Tongue (tissue), 2 donors: Measurements from ENCODE around the gene DUSP12. TPM values are rescaled to one million over a fixed set of nuclear protein-coding genes. Genes with fewer than 3 reads are reported as not detected.
A peak's percentile ranks its signal among the peaks of the same experiment; 100 is the strongest.
"Not testable (repeated sequence)": the region's sequence is repeated elsewhere in the genome, so short reads cannot be mapped to it uniquely, and the experiment has no call there.

Experiments
- DNase-seq: peaks from one replicate; pipeline ENCODE4 v3.0.0-alpha.2; 2015
- total RNA-seq: library from RNA; depleted of rRNA; stranded (reverse); fragments of >200 nt; gene quantifications from one replicate; pipeline ENCODE4 v1.2.3, GENCODE V29; 2014

The DUSP12 gene, protein sequence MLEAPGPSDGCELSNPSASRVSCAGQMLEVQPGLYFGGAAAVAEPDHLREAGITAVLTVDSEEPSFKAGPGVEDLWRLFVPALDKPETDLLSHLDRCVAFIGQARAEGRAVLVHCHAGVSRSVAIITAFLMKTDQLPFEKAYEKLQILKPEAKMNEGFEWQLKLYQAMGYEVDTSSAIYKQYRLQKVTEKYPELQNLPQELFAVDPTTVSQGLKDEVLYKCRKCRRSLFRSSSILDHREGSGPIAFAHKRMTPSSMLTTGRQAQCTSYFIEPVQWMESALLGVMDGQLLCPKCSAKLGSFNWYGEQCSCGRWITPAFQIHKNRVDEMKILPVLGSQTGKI
- total RNA-seq, result 55.5 TPM

DNA sequence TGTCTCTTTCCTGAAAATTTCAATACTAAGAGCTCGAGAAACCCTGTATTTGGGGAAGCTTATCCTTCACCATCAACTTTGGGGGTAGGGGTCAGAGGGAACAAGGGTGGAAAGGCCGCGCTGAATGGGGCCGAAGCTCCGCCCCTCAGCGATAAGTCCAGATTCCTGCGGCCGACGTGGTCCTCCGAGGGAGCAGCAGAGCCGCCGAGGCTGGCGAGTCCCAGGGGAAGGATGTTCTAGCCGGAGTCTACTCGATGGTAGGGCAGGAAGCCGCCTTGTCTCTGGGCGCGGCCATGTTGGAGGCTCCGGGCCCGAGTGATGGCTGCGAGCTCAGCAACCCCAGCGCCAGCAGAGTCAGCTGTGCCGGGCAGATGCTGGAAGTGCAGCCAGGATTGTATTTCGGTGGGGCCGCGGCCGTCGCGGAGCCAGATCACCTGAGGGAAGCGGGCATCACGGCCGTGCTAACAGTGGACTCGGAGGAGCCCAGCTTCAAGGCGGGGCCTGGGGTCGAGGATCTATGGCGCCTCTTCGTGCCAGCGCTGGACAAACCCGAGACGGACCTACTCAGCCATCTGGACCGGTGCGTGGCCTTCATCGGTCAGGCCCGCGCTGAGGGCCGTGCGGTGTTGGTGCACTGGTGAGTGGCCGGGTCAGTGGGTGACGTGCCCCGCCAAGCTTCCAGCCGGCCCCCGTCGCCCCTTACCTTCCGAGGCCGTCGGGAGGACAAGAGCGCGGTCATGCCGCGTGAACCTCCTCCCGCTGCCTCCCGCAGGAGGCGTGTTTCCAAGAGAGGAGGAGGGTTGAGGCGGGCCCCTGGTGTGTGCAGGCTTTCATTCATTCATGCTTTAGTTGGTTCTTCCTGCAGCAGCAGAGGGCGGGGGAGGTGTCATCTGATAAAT lies at the start of gene DUSP12:
TSS of gene DUSP12 (plus strand) at position 278 of the 899 bp plus-strand sequence. CDS start at position 294, 16 bp downstream.
- DNase-seq, result peak; percentile 98

DNA sequence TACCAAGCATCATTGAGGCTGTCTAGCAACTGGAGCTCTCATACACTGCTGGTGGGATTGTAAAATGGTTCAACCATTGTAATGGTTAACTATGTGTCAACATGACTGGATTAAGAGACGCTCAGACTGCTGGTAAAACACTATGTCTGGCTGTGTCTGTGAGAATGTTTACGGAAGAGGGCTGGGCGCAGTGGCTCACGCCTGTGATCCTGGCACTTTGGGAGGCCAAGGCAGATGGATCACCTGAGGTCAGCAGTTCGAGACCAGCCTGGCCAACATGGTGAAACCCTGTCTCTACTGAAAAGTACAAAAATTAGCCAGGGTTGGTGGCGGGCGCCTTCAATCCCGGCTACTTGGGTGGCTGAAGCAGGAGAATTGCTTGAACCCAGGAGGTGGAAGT lies 47.3 kb upstream of the DUSP12 start:
- no peak for DNase-seq

DNA sequence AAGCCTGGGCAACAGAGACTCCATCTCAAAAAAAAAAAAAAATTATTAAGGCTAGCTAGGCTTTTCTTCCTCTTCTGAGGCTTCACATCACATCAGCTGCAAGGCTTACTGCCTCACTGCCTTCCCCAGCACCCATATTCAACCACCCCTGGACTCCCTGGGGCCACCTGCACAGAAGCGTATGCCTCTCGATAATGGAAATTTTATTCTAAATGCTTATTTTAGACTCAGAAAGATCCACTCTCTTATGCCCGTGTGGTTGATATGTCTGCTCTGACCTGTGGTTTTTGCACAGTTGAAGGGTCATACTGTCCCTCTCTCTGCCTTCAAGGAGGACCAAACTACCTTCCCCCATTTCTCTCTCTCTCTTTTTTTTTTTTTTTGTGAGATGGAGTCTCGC lies 44.0 kb upstream of the DUSP12 start:
- no peak for DNase-seq

DNA sequence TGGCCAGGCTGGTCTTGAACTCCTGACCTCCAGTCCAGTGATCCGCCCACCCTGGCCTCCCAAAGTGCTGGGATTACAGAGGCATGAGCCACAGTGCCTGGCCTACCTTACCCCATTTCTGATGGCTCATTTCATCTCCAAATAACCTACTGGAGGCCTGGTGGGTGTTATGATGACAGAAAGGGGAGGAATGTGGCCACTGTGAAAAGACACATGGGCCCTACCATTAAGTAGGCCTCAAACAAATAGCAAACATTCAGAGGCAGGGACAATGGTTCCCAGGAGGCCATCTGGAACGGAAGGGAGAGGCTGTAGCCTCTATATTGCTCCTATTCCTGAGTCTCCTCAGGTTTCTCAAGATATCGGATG lies 43.5 kb upstream of the DUSP12 start:
- no peak for DNase-seq

DNA sequence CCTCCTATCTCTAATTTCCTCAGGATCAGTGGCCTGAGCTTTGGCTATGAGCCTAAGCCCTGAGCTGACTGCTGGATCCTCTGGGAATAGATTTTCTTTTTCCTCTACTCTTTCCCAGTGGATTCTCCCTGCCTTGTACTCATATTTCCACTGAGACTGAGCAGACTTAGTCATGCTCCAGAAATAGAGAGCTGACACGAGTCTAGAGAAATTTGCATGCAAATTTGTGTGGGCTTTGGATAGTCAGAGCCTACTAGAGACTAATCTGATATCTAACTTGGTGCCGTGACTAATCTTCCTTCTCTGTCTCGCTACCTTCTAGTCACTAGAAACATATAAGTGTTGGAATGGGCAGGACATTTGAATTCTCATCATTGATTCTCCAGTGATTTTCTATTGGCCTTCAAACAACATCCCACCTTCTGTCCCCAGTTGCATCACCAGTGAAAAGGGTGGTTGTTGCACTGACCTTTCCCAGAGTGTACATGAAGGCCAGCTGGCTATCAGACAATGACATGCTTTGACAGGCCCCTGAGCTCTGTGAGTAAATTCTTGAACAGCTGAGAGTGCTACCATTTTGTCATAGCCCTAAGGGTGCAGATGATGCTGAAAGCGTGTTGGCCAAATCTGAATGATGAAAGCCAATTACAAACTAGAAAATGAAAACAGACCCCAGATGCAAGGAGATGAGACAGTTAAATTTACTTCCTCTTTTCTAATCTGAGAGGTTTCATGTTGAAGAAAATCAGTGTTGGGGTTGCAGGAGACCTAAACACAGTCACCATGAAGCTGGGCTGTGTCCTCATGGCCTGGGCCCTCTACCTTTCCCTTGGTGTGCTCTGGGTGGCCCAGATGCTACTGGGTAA lies 42.9 kb upstream of the DUSP12 start, which contains the start of gene FCRLA:
TSS of gene FCRLA (plus strand) at position 748 of the 866 bp plus-strand sequence. CDS start at position 784, 36 bp downstream.
- peak; percentile 68 for DNase-seq

DNA sequence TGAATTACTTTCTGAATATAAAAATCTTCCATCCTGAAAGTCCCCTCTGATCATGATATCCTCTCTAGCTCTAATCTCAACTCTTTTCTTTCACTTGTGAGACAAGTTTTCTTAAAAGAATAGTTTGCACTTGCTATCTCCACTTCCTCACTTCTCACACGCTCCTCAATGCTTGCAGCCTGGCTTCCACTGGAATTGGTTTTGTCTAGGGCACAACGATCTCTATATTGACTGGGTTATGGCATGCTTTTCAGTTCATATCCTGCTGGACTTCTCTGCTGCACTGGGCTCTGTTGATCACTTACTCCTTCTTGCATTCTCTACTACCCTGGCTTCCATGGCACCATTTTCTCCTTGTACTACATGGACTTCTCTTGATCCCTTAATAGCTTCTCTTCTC lies 42.1 kb upstream of the DUSP12 start:
- no peak for DNase-seq

DNA sequence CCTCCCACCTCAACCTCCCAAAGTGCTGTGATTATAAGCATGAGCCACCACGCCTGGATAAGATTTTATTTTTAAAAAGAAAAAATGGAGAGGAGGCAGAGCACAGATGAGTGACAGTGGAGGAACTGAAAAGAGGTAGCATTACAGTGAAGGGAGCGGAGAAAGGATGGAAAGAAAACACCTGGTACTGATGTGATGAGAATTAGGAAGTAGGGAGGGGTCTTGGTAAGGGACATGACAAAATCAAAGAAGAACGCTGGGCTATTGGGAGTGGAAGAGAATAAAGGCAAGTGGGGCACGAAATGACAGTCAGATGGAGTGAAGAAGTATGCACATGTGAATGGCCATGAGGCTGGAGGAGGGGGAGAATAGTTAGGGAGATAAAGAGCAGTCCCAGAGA lies 40.2 kb upstream of the DUSP12 start:
- no peak for DNase-seq

DNA sequence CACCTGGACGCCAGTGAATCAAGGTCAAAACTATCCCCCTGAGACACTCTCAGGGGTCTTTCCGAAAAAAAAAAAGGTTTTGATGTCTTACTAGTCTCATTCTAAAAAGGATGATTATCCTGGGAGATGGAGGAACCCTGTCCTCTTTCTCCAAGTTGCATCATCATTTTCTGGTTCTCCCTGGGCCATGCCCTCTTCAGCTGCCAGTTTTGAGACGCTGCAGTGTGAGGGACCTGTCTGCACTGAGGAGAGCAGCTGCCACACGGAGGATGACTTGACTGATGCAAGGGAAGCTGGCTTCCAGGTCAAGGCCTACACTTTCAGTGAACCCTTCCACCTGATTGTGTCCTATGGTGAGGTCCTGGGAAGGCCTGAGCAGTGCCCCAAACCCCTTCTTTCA lies 39.0 kb upstream of the DUSP12 start:
- DNase-seq, result no peak

DNA sequence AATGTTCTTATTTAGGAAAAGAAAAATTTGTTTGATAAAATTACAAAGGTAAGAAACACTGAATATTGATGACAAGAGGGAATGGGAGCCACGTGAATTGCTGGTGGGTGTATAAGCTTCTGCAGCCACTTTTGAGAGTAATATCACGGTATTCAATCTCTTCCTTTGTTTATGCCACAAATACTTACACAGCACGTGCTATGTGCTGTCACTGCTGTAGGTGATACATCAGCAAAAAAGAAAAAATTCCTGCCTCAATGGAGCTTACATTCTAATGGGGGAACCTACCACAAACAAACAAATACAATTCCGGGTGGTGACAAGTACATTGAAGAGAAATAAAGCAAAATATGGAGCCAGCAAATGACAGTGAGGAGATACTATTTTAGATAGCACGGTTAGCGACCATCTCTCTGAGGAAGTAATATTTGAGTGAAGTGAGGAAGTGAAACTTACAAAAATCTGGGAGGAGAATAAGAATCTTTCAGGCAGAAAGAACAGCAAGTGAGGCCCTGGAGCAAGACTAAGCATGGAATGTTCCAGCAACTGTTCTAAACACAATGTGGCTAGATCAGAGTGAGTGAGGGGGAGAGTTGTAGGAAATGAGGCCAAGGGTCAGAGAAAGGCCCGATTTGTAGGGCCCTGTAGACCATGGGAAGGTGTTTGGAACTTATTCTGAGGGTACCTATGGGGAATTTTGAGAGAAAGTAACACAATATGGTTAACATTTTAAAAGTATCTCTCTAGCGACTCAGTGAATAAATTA lies 30.8 kb upstream of the DUSP12 start:
- no peak for DNase-seq

DNA sequence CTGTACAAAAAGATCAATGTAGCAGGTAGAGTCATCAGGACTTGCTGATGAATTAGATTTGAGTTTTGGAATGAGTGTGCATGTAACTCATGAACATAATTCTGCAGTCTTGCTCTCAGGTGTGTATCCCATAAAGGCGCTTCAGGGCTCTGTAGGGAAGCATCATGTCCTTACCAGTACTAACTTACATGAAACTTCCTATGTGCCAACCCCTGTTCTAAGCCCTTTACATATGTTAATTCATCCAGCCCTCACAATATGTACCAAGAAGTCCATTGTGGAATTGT lies 30.3 kb upstream of the DUSP12 start:
- DNase-seq, result no peak

DNA sequence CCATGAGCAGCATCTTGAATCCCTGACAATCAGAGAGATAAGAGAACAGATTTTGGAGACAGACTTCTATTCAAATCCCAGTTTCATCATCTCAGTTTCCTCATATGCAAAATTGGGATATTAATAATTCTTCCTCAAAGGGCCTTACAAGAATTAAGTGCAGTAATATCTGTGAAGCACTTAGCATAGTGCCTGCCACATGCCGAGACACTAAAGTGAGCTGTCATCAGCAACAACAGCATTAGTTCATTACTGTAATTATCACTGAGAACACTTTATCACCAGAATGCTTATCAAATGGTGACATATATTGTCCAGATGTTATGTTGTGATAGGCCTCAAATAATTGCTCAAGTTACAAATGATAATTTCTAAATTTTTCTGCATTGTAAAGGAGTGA lies 29.2 kb upstream of the DUSP12 start:
- no peak for DNase-seq

DNA sequence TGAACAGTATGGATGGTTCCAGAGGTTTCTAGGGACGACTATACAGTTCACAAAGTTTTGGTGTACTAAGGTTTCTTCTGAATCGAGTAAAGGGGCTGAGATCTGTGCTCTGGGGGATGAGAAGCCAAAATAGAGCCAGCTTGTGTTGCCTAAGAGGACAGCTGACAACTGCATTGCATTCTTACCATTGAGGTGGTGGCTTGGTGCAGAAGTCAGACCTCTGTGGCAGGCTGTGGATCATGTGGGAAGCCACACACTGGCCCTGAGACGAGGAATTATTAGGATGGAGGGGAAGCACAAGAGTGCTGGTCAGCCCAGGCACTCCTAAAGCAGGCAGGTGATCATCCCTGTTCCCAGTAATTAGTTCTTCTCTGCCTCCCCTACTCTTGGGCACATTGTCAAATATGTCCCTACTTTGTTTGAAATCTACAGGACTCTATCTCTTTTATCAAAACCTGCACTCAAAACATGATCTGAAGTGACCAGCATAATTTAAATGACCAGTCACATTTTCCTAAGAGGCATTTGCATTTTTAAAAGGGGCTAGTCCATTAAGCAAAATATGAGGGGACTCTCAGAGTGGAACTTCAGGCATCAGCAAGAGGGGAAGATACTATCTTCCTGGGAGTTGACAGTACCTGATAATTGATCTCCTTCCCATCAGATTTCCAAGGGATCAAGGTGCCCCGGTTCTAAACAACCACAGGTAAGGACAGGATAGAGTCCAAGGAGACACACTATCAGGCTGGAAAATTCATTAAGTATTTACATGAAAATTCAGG lies 28.4 kb upstream of the DUSP12 start, which contains the start of gene FCRLB:
TSS of gene FCRLB (plus strand) at position 589 of the 782 bp plus-strand sequence. CDS start 1,129 bp downstream, outside the sequence.
- no peak for DNase-seq

DNA sequence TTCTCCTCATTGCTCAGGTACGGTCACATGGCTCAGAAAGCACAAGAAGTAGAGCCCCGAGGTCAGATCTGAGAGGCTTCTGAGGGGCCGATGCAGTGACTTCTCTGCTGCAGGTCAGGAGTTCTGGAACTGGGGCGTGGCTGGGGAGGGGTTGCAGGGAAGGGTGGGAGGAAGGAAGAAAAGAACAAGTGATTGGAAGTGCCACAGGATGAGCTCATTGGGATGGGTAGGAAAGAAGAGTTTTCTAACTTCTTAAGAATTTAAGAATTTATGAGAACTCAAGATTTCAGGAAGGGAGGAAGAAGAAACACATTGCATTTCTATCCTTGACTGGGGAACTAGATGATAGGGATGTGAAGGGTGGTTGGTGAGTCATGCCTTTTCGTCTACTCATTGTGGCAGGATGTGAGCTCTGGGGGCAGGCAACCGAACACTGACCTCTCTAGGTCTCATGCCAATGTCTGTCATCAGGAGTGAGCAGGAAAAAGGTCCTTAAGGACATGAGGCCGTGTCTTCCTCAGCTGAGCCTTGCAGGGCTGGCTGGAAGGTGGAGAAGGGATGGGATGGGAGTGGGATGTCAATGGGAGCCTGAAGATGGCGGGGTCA lies 27.7 kb upstream of the DUSP12 start:
- no peak for DNase-seq

DNA sequence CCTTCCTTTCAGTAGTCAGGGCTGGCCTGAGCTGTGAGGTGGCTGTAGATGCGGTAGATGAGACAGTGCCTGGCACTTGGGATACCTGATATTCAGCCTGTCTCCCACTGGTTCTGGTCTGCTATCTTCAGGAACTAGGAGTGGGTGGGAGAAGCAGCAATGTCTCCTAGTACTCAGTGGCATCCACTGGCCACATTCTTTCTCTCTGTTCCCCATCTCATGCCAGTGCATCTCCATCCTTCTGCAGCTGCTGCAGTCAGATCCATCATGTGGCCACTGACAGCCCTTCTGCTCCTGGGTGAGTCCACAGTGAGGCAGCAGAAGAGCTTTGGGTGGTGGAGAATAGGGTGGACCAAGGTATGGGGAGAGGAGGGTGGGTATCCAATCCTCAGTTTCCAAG lies 27.2 kb upstream of the DUSP12 start:
- DNase-seq, result no peak

DNA sequence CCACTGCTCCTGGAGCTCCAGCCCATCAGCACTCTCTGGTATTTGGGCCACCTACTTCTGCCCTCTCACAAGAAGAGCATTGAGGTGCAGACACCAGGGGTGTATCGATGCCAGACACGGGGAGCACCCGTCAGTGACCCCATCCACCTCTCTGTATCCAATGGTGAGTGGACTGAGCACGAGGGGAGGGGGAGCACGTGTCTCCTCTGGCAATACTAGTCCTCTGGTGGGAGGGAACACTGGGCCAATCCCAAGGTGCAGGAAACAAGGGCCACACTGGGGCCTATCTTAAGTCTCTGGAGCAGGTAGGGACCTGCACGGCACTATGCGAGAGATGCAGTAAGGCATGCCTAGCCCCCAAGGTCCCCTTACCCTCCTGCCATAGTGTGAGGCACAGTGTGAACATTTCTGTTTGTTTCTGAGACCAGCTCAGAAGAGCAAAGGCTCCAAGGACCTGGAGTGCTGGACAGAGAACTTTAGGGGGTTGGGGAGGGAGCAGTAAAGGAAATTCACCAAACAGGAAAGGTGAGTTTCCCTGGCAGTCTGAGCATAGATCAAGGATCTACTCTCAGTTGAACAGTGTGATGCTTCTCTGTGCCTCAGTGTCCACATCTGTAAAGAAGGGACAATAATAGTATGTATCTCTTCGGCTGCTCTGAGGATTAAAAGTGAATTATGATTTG lies 26.0 kb upstream of the DUSP12 start:
- no peak for DNase-seq

DNA sequence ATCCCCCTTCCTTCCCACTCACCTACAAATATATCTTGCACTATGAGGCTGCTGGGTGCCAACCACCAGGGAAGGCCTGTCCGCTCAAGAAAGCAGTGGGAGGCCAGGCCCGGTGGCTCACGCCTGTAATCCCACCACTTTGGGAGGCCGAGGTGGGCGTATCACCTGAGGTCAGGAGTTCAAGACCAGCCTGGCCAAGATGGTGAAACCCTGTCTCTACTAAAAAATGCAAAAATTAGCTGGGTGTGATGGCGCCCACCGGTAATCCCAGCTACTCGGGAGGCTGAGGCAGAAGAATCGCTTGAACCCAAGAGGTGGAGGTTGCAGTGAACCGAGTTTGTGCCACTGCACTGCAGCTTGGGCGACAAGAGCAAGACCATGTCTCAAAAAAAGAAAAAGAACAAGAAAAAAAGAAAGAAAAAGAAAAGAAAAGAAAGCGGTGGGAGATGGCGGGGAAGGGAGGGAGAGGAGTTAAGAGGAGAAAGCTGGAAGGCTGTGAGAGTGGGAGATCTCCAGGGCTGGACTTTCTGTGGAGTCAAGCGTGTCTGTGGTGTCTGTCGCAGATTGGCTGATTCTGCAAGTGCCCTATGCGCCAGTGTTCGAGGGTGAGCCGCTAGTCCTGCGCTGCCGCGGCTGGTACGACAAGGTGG lies 24.2 kb upstream of the DUSP12 start:
- DNase-seq, result not testable (repeated sequence)

DNA sequence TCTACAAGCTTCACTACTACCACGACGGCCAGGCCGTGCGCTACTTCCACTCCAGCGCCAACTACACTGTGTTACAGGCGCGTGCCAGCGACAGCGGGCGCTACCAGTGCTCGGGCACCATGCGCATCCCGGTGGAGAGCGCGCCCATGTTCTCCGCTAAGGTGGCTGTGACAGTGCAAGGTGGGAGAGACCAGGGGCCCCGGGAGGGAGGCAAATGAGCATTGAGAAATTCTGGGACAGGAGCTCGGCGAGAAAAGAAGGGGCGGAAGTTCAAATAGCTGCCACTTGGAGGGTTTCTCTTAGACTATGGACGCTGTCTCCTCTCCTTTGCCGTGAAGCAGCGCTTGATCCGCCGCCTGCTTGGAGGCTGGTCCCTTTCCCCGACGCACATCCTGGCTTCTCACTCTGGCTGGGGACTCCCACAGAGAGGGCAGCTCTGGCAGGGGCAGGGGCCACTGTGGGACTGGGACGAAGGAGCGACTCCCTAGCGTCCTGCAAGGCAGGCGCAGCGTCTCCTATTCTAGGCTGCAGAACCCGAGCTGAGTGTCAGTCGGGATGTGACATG lies 23.6 kb upstream of the DUSP12 start:
- DNase-seq, result peak; percentile 47

DNA sequence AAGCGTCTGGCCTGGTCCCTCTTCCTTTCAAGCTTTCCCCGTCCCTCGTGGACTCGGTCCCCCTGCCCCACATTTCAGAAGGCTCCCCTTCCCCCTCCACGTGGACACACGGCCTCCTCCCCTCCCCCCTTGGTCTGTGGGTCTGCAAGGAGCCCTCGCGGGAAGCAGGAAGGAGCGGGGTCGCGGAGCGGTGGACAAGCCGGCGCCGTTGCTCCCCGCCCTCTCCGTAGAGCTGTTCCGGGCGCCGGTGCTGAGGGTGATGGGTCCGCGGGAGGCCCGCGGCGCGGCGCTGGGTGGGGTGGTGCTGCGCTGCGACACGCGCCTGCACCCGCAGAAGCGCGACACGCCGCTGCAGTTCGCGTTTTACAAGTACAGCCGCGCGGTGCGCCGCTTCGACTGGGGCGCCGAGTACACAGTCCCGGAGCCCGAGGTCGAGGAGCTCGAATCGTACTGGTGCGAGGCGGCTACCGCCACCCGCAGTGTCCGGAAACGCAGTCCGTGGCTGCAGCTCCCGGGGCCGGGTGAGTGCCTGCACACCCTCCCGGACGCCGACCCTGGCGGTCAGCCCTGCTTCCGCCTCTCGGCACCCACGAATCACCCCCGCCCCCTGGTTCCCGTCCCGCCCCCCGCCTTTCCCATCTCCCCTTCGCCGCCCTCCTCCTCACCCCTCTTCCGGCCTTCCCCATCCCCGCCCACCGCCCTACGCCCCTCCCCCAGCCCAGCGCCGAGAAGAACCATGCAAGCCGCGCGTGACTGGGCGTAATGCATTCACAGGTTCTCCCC lies 22.9 kb upstream of the DUSP12 start:
- DNase-seq, result peak; percentile 94
